Putamen (tissue), 1 donor: ENCODE results near the gene AVL9.

ENCODE experiments used
- DNase-seq: peaks from one replicate; pipeline ENCODE4 v3.0.0-alpha.2; 2016; ENCODE audit warnings: low spot score

AVL9 gene

DNA sequence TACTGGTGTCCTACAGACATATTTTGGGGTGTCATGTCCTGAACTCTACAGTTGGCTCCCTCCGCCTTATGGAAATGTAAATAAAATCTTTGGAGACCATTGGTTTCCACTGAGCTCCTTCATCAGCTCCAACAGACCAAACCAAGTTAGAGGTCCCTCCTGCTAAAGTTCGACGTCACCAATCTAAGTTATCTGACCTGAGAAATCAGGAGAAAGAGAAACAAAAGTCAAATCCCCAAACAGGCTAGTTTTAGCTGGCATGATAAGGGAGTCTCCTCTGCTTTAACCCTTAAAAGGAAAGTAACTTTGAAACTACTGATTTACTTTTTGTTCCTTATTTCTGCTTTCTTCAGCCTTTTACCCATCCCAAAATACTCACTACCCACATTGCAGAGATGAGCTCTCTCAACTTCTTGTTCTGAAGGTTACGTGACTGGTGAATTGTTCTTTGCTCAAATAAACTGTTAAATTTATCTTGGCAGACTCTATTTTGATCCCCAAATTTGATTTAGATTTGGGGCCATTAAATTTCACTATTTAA, 39.9 kb downstream of the AVL9 start:
- DNase-seq = no peak

DNA sequence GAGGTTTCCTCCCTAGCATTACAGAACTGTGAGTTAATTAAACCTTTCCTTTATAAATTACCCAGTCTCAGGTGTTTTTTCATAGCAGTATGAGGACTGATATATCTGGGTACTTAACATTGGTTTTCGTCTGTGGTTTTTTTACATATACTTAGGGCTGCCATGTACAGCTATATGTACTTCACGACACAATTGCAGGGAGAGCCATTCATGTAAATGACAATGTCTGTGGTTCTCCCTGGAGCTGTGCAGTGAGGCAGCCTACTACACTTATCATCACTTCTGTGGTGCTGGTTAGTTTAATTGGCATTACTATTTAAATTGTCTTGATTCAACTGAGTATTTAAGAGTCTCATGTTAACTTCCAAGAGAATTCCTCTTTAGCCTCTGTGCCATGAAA, 40.7 kb downstream of the AVL9 start:
- no peak for DNase-seq

DNA sequence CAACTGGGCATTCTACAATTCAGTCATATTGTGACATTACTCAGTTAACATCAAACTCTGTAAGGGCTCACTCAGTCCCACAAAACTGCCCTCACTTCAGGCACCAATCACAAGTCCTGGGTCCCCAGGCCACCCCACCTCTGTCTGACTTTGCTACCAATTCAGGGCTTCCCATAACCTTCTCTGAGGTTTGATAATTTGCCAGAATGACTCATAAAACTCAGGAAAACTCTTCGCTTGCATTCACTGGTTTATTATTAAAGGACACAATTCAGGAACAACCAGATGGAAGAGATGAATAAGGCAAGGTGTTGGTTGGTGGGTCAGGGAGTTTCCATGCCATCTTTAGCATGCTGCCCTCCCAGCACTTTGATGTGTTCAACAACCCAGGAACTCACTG, 41.3 kb downstream of the AVL9 start:
- no peak for DNase-seq

DNA sequence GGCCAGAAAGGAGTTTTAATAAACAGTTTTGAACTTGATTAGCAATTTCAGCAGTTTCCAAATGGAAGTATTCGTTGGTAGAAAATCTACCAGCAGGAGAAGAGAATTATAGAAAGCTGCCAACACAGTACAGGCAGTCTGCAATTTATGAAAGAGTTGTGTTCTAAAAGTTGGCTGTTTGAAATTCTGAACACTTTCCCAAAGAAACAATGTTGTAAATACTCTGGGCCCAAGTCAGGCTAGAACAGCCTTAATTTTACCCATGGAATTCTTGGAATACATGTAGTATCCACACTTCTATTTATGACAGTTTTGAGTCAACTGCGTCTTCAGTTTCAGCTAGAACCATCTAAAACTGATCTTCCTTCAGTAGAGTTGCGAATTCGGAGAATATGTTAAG, 42.5 kb downstream of the AVL9 start:
- no peak for DNase-seq

DNA sequence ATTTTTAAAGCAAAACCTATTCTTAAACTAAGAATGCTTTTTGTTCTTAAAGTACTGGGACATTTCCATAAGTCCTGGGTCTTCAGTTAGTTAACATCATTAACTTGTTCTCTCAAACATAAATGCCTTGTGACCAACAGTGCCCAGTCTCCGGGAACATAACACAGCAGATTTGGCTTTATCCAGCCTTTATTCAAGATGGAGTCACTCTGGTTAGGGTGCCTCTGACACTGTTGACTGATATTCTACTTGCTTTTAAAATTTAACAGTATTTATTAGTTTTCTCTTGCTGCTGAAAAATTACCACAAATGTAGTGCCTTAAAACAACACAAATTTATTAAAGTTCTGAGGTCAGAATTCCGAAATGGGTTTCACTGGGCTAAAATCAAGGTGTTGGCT, 44.1 kb downstream of the AVL9 start:
- DNase-seq = no peak

DNA sequence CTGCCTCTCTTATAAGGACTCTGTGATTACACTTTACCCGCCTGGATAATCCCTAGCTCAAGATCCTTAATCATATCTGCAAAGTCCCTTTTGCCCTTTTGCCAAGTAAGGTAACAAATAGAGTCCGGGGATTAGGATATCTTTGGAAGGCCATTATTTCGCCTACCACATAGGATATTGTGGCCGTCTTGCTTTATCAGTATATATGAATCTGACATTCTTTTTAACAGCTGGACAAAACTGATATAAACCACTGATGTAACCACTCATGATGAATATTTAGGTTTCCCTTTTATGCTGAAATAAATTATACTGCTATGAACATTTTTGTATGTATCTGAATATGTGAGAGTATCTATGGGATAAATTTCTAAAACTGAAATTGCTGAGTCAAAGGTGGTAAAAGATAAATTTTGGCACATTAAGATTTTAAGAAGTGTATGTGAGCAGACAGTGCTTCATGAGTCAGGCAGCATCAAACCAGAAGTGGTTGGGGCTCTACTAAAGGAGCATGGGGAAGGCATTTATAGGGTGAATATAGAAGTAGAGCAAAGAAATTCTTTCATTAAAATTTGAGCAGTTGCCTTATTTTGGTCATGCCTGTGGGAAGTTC, 44.7 kb downstream of the AVL9 start:
- no peak for DNase-seq

DNA sequence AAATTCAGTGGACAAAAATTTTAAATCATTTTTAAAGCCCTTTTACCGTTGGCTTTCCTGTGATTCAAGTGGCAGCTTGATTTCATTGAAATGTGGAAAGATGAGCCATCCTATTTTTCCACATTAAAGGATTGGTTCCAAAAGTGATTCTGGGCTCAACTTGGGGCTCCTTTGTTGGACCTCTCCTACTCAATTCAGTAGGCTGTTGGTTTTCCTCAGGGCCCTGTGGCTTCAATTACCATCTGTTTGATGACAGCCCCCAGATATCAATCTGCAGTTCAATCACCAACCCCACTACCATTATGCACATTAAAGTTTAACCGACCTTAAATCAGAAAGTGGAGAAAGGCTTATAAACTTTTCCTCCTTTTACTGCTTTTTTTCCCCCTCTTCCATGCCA, 47.3 kb downstream of the AVL9 start:
- no peak for DNase-seq

DNA sequence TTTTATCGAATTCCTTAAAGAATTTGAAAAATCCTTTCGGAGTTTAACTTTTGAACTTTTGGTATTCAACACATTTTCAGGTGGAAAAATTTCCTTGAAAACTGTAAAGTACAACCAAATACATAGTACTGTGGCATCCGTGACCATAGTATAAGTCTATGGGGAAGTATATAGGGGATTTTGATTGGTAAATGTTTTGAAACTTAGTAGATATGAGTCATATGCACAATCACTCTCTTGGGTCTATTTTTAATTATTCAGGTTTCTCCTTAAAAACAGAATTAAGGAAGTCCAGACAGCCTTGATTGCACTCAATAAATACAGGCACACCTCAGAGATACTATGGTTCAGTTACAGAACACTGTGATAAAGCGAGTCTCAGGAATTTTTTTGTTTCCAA, 64.2 kb downstream of the AVL9 start:
- no peak for DNase-seq

DNA sequence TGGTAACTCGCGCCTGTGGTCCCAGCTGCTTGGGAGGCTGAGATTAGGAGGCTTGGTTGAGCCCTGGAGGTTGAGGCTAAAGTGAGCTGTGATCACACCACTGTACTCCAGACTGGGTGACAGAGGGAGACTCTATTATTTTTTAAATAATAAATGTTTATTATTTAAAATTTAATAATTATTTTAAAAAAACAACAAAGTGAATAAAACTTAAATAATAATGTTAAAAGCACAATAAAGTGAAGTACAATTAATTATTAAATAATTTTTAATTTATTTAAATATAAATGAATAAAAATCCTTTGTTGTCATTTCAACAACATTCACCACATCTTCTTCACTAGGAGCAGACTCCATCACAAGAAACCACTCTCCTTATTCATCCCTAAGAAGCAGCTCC, 64.8 kb downstream of the AVL9 start:
- DNase-seq = no peak

DNA sequence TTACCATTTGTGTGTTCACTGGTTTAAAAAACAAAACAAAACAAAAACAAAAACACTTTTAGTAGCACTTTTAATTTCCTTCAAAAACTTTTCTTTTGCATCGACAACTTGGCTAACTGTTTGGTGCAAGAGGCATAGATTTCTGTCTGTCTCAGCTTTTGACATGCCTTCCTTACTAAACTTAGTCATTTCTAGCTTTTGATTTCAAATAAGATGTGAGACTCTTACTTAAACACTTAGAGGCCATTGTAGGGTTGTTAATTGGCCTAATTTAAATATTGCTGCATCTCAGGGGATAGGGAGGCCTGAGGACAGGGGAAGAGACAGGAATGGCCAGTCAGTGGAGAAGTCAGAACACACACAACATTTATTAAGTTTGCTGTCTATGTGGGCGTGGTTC, 66.3 kb downstream of the AVL9 start:
- DNase-seq = no peak

DNA sequence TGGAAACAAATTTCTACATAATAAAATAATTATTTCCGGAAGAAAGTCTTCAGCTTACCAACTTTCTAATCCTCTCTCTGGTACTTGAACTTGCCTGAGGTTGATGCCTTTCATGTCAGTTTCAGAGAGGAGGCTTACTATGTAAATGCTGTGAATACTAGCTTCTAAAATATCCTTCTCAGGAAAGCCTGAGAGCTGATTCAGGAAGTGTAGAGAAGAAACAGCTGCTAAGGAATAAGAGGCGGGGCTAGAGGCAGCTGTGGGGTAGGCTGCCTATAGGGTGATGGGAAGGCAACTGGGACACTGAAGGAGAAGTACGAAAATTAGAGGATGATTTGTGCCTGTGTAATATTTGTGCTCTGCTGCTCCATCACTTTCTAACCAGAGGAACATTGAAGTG, 69.3 kb downstream of the AVL9 start:
- DNase-seq = no peak

DNA sequence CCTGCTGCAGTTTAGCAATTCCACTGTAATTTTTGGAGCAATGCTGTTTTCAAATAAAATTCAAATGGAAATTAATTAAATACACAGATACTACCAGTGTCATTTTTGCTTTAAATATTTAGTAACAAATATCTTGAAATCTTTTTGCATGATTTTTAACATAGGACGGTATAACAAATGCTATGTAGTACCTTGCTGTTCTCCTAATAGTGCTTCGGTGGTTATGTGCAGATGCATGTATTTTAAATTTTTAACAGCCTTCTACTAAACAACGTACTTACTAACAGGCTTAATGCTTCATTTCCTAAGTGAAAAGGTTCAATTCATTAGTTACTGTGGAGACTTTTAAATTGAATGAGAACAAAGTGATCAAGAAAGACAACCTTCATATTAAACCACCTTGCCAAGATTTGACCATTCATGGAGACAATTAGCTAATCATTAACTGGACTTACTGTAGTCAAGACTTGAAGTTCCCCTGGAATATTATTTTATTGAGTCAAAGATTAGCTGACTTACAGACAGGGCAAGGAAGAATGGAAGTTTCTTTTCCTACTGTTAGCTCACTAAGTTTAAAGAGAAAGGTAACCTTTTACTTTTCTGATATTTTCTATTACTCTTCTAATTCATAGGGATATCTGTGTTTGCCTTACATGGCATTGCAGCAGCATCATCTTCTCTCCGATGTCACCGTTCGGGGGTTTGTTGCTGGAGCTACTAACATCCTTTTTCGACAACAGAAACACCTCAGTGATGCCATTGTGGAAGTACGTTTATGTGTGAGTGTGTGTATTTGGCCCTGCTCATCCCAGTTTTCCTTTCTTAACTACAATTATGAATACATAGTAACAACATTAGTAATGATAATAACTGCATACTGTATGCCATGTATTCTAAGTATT, 74.3 kb downstream of the AVL9 start:
- DNase-seq = no peak

DNA sequence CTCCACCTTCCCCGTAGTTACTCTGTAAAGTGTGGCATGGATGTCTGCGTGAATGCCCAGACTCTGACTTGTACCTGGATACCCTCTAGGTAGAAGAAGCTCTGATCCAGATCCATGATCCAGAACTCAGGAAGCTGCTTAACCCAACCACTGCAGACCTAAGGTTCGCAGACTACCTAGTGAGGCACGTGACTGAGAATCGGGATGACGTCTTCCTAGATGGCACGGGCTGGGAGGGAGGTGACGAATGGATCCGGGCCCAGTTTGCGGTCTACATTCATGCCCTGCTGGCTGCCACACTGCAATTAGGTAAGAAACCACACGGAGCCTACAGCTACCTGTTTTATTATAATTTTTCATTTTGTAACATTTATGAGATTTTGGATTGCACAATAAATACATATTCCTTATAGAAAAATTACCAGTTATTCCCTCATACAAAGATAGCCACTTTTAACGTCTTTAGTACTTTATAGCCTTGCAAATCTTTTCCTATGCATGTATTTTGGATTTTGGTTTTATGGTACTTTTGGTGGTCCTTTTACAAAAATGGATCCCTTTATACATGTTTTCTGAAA, 77.9 kb downstream of the AVL9 start:
- no peak for DNase-seq

DNA sequence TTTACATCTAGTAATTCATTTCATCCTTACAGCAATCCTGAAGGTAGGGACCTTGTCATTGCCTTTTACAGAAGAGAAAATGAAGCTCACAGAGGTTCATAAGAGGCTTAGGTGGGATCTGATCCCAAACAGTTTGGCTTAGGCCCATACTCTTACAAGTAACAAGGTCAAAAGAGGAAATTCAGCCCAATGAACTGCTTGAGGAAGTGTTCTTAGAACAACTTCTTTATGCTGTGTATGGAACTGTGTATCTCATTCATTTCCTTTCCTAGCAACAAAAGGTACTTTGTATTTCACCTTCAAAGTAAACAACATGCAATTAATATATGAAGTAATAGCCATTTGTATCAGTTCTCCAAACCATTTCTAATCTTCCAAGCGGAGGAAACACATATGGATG, 79.3 kb downstream of the AVL9 start:
- DNase-seq = no peak

DNA sequence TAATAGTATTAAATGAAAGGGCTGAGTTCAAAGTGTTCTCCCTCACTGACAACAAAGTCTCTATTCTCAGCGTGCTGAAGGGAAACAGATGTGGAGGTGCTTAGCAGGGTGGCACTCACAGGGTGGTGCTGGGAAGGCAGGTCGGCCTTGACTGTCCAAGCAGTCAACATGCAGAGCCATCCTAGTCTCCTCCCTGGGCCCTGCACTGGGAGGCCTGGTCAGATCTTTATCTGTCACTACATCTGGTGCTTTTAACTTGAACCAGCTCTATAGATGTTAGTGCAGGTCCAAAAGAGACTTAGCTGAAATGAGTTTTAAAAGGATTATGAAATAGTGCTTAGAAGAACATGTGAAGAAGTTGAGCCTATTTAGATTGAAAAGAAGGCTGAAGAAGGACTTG, 82.1 kb downstream of the AVL9 start:
- no peak for DNase-seq

DNA sequence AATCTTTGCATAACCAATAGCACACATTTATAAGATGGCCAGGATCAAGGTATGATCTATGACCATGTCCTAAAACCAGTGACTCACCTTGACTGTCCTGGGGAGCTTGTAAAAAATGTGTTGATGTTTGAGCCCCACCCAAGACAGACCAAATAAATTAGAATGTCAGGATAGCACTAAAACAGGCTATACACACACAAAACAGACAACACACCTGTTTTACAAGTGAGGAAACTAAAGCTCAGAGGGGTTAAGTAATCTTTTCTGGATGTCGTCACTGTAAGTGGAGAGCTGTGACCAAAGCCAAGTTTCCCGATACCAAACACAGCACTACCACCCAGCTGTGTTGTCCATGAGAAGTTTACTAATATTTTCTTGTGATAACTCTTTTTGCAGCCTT, 84.5 kb downstream of the AVL9 start:
- no peak for DNase-seq

DNA sequence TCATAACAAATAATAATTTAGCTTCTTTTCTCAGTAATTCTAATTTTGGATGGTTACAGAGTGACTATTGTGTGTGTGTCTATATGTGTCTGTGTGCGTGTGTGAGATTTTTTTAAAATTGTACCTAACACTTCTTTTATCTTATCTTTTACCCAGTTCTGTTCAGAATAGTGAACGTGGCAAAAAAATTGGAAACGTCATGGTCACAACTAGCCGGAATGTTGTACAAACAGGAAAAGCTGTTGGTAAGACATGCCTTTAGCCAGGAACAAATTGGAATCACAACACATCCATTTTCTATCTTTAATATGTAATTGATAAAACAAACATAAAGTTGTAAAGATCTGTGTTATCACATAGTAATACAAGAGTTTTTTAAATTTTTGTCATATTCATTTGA, 85.4 kb downstream of the AVL9 start:
- DNase-seq = no peak

DNA sequence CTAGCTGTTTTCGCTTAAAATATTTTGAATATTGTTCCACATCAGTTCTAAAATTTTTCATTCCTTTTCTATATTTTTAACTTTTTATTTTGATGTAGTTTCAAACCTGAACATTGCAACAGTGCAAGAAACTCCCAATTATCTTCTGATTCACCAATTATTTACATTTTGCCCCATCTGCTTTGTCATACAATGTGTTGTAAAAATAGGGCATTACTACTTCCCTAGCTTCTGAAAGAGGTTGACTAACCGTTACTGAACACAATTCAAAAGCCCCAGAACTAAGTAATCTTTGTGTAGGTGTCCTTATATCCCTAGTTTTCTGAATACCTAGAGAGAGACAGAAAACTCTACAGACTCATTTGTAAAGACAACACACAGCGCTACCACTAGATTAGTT, 86.7 kb downstream of the AVL9 start:
- DNase-seq = no peak

DNA sequence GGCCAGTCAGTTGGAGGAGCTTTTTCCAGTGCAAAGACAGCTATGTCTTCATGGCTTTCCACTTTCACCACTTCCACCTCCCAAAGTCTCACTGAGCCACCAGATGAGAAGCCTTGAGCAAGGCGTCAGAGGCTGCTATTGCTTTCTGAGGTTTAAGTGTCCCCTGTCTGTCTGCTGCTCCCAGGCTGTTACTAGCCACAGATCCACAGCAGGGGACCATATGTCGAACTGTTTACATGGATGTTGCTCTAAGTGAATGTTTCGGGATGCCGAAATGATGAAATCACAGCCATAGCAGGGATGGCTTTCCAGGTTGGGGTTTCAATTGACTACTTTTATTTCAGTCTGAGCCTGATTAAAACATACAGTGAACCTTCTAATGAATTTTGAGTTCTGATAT, 88.5 kb downstream of the AVL9 start:
- DNase-seq = no peak

DNA sequence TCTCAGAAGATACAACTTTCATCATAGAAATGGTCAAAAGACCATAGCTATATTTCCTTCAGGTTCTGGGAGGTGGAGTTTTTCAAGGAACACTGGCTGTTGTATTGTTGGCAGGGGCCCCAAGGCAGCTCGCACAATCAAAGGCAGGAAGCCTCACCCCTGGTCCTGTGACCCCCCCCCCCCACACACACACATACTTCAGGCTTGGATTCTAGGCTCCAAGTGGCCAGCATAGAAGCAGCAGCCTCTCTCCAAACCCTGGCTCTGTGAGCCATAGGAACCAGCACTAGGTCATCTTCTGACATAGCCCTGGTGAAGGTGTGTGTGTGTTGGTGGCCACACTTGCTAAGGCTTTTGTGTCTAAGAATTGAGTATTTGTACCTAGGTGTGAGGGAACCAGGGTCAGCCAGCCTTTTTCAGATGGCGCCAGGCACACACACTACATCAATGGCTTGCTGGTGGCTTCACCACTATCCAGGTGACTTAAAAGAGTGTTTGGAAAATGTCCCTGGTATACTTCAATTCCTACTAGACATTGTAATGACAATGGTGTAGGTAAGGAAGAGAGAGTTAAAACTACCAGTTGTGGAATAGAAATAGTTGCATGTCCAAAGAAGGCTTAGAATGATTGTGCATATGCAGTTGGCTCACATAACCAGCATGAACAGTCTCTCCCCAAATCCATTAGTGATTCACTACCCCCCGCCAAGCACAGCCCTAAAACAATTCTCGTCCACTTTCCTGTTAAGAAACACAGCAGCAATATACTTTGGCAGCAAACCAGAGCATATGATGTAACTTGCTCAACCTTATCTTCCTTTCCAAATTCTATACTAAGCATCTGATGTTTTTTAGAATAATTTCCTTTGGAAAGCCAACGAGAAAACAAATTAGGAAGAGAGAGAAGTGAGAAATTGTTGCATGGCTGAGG, 91.3 kb downstream of the AVL9 start:
- no peak for DNase-seq

DNA sequence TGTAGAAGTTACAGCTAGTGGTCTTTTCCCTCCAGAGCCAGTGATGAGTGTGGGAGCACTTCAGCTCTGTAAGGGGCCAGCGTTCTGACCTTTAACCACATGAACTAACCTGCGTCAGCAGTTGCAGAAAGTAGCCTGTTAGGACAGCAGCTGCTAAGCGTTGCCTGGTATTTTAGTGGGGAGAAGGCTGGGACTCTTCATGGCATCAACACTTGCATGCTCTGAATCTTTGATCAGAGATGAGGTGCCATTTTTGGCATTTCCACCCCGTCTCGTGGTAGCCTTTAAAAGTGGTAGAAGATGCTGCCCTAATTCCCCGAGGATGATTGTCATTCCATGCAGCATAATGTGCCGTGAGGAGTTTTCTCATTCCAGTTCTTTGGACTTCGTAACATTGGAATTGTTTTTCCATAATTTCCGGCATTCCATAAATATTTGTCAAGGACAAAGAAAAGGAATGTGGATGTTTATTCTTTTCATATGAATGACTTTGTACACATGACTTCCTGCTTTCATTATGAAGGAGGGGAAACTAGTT, 92.2 kb downstream of the AVL9 start:
- DNase-seq = no peak

DNA sequence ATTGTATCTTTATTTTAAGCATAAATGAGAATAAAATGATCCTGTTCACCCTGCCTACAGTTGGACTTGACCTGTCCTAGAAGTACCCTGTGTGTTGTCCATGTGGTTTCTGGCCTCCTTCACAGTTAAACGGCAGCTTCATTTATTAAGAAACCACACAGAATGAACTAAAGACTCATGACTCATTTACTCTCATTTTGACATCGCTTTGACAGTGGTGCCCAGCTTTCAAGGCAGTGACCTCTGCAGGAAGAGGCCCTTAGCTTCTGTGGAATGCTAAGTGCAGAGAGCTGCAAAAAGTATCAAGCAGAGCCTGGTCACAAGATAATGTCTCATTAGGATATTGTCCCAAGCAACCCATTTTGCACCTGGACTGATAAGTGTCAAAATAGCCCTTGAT, 93.4 kb downstream of the AVL9 start:
- no peak for DNase-seq
